ENCODE measurements around the gene TGIF2. TPM values are rescaled to one million over a fixed set of nuclear protein-coding genes. Genes with fewer than 3 reads are reported as not detected.

TGIF2 gene
- total and polyA plus RNA-seq, 2 of the 8 experiments (the other 6 are each of a cell fraction or from before 2014, with no cell fraction given), result 49.7 to 76.7 TPM

GRCh38 chr20:36605399-36606157 lies 32.2 kb downstream of the TGIF2 start, which contains the start of gene RAB5IF (continued):
- TF ChIP-seq TAF7 (optimal IDR thresholded peaks at IDR 0.05; ENCODE audit: borderline replicate concordance, low read depth, low read length), result peak; percentile 18
- TF ChIP-seq YY1 (IDR thresholded peaks at IDR 0.05; ENCODE audit: low read depth, low read length), result no peak
- peak; percentile 88 for TF ChIP-seq TBP (IDR thresholded peaks at IDR 0.05; ENCODE audit: low read depth, low read length)
- TF ChIP-seq RBBP5 (IDR thresholded peaks at IDR 0.05; ENCODE audit: borderline replicate concordance, low read depth, low read length), result no peak; the same call in 1 of the 2 replicates
- peak; percentile 36; the same call in 1 of the 2 replicates for TF ChIP-seq NRF1 (IDR thresholded peaks at IDR 0.05; ENCODE audit: low read depth, low read length)
- TF ChIP-seq USF2 (IDR thresholded peaks at IDR 0.05; ENCODE audit: low read length), result 0 out of 2 replicates have a peak, but pooled peaks have one; percentile 23
- TF ChIP-seq CHD2 (IDR thresholded peaks at IDR 0.05; ENCODE audit: low read length), result peak; percentile 59
- no peak for TF ChIP-seq CBX8 (IDR thresholded peaks at IDR 0.05; ENCODE audit: borderline replicate concordance, low read depth, low read length)
- TF ChIP-seq SUZ12 (IDR thresholded peaks at IDR 0.05; ENCODE audit: low read length), result no peak
- no peak for TF ChIP-seq RFX5 (IDR thresholded peaks at IDR 0.05; ENCODE audit: borderline replicate concordance, low read depth, low read length)
- no peak for TF ChIP-seq NANOG (IDR thresholded peaks at IDR 0.05; ENCODE audit: insufficient read depth, low read depth, low read length, poor library complexity, severe bottlenecking)
- peak; percentile 92 to 99 (median 94) for TF ChIP-seq CTCF (IDR thresholded peaks at IDR 0.05; ENCODE audit: control extremely low read depth in 1 of 3, insufficient read depth in 1 of 3, low read depth in 1 of 3, low read length in 3 of 3)
- no peak for TF ChIP-seq SP2 (IDR thresholded peaks at IDR 0.05; ENCODE audit: low read length)
- no peak for TF ChIP-seq SAP30 (IDR thresholded peaks at IDR 0.05; ENCODE audit: insufficient read depth, insufficient replicate concordance, low read length)
- TF ChIP-seq KDM1A (IDR thresholded peaks at IDR 0.05; ENCODE audit: borderline replicate concordance, low read length), result no peak
- TF ChIP-seq CTBP2 (IDR thresholded peaks at IDR 0.05; ENCODE audit: borderline replicate concordance, insufficient read depth, insufficient read length, low read length), result no peak
- TF ChIP-seq KDM5A (IDR thresholded peaks at IDR 0.05; ENCODE audit: low read length), result 0 out of 2 replicates have a peak, but pooled peaks have one; percentile 34
- 0 out of 2 replicates have a peak, but pooled peaks have one; percentile 14 for TF ChIP-seq BRCA1 (IDR thresholded peaks at IDR 0.05; ENCODE audit: low read depth, low read length)
- TF ChIP-seq GABPA (IDR thresholded peaks at IDR 0.05; ENCODE audit: borderline replicate concordance, insufficient read depth, low read length), result peak; percentile 87; the same call in 1 of the 2 replicates
- no peak for TF ChIP-seq BACH1 (IDR thresholded peaks at IDR 0.05; ENCODE audit: low read length)
